ENCODE results near the gene UPK1A. TPM values are rescaled to one million over a fixed set of nuclear protein-coding genes. Genes with fewer than 3 reads are reported as not detected.
A peak's percentile ranks its signal among the peaks of the same experiment; 100 is the strongest.

UPK1A gene
- 0.69 TPM for total RNA-seq (2021; ENCODE audit: unreplicated experiment)
- 3.7 and 4.0 TPM in 2 replicates for polyA plus RNA-seq (2012)
- Bru-seq, nascent RNA = percentile 19 among the genes with signal in this experiment
- percentile 28 among the genes with signal in this experiment for BruChase-seq, experiment 1, labeled RNA remaining after a 6-hour chase
- percentile 23 among the genes with signal in this experiment for BruChase-seq, experiment 2, labeled RNA remaining after a 2-hour chase
- long read RNA-seq, partial matches to known transcripts = 1 of 3 reads
- long read RNA-seq, other reads (novel, unspliced or antisense) = 2 of 3 reads

DNA sequence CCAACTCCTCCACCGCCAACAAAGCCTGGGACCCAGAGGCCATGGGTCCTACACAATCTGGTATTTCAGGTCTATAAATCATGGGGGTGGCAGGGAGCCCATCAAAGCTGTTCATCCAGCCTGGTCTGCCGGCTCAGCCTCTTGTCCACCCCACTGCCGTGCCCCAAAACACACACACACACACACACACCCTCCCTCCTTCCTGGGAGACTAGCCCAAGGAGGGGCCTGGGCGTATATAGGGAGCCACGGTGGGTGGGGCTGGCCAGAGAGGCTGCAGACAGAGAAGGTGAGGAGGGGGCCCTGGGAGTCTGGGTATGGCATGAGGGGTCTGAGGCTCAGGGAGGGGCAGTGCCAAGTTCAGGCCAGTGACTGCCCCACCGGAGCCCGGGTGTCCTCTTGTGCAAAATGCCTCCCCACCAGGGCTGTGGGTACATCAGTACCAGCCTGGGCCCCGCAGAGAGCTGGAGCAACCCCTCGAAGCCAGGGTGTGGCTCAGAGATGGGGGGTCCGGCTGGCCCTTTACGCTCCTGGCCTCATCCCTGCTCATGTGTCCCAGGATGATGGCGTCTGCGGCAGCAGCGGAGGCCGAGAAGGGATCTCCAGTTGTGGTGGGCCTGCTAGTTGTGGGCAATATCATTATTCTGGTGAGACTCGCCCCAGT lies at the start of gene UPK1A:
UPK1A (plus strand) TSS at position 267 of the 663 bp plus-strand sequence; CDS start at position 563, 296 bp downstream.
- intact Hi-C loops (cut with micrococcal nuclease) = no loop called here
- POLR2A ChIA-PET = no interaction called here
- CTCF ChIA-PET = no interaction called here
- Histone ChIP-seq H3K4me3 (replicated peaks in 1 of 2; ENCODE audit: low read depth in 1 of 2, low read length in 2 of 2) (no peak within 1 kb of the TSS), H3K9me3 (ENCODE audit: control insufficient read depth in 1 of 2, insufficient read depth in 1 of 2, low read depth in 1 of 2, low read length in 2 of 2) (no peaks in the 10 kb centered on the region), H3K27me3 (ENCODE audit: insufficient read depth, low read length) (peaks cover 5% of the 10 kb centered on the region; the same call in 1 of the 2 replicates), H3K36me3 (ENCODE audit: control insufficient read depth in 1 of 2, insufficient read depth in 2 of 2, low read length in 2 of 2) (no peaks in the 10 kb centered on the region), H2AFZ (ENCODE audit: low read depth, low read length, poor library complexity, severe bottlenecking) (no peak within 1 kb of the TSS), H3K9ac (ENCODE audit: low read length) (no peak within 1 kb of the TSS), H3K79me2 (ENCODE audit: insufficient read depth, low read length) (no peaks in the 10 kb centered on the region), H3K9me2 (ENCODE audit: insufficient read depth) (no peaks in the 10 kb centered on the region), H3K27ac (ENCODE audit: low read depth, low read length) (no peak within 1 kb of the TSS), H3K4me1 (ENCODE audit: control insufficient read depth in 1 of 2, insufficient read depth in 2 of 2, low read length in 2 of 2) (no peaks in the 10 kb centered on the region), H4K20me1 (ENCODE audit: insufficient read depth) (no peaks in the 10 kb centered on the region), H3K4me2 (ENCODE audit: low read length) (no peak within 1 kb of the TSS)
- no peak for DNase-seq (ENCODE audit: low read depth, low spot score)
- RAD21 ChIA-PET (ENCODE audit: low non-redundant PET in 1 of 2, low total read pairs in 2 of 2, uncharacterized antibody in 2 of 2, unreplicated experiment in 2 of 2) = no interaction called here
- TF ChIP-seq ZNF274 (IDR thresholded peaks at IDR 0.05; ENCODE audit: low read depth, low read length) (no peak), ELF1 (IDR thresholded peaks at IDR 0.05; ENCODE audit: borderline replicate concordance, low read depth) (no peak), YY1 (IDR thresholded peaks at IDR 0.05; ENCODE audit: extremely low read depth, insufficient replicate concordance, low read depth, low read length) (no peak), EZH2phosphoT487 (IDR thresholded peaks at IDR 0.05; ENCODE audit: borderline replicate concordance) (no peak), CEBPB (IDR thresholded peaks at IDR 0.05; ENCODE audit: low read depth) (no peak), SRF (IDR thresholded peaks at IDR 0.05; ENCODE audit: low read depth) (no peak), SIN3A (IDR thresholded peaks at IDR 0.05; ENCODE audit: low read depth) (no peak)
- TF ChIP-seq, protein P1, sequence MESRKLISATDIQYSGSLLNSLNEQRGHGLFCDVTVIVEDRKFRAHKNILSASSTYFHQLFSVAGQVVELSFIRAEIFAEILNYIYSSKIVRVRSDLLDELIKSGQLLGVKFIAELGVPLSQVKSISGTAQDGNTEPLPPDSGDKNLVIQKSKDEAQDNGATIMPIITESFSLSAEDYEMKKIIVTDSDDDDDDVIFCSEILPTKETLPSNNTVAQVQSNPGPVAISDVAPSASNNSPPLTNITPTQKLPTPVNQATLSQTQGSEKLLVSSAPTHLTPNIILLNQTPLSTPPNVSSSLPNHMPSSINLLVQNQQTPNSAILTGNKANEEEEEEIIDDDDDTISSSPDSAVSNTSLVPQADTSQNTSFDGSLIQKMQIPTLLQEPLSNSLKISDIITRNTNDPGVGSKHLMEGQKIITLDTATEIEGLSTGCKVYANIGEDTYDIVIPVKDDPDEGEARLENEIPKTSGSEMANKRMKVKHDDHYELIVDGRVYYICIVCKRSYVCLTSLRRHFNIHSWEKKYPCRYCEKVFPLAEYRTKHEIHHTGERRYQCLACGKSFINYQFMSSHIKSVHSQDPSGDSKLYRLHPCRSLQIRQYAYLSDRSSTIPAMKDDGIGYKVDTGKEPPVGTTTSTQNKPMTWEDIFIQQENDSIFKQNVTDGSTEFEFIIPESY (IDR thresholded peaks at IDR 0.05; ENCODE audit: extremely low read depth, insufficient replicate concordance, low read length) = no peak
- ATAC-seq = no peak
- BruUV-seq (replicated peaks) = no TSS peak

Measured in HCT116 (cell line).